NCI-H2227 treated with DMSO at 0.1 percent for 48 hours (cell line): ENCODE measurements around the gene SLC45A1.
"Not testable (repeated sequence)": the region's sequence is repeated elsewhere in the genome, so short reads cannot be mapped to it uniquely, and the experiment has no call there.

Experiments
- DNase-seq: peaks from one replicate; lab custom pipeline; 2025; lab: John Stamatoyannopoulos, UW

The SLC45A1 gene

GRCh38 chr1:8317647-8318381 lies at the start of gene SLC45A1:
SLC45A1 (plus strand) TSS chr1:8318114; CDS start chr1:8324330, 6,216 bp downstream.
- peak; percentile 64 for DNase-seq

GRCh38 chr1:8273036-8273435 lies 44.9 kb upstream of the SLC45A1 start:
- DNase-seq, result no peak

DNA sequence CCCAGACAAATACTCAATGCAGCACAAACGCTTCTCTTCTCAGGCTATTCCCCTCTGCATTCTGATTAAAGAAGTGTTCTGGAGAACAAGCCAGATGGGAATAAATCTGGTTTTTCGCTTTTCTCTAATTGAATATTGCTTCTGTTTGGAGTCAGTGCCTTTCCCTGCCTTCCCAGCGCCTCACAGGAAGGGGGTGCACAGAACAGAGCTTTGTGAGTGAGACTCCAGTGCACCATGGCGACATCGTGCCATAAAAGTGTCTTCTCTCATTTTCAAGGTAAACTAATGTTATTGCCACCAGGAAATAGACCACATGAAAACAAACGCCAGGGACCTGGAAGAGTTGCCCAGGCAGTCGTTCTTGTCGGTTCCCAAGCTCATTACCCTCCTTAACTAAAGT lies 43.6 kb upstream of the SLC45A1 start:
- no peak for DNase-seq

GRCh38 chr1:8276173-8276914 lies 41.6 kb upstream of the SLC45A1 start:
- DNase-seq, result no peak

DNA sequence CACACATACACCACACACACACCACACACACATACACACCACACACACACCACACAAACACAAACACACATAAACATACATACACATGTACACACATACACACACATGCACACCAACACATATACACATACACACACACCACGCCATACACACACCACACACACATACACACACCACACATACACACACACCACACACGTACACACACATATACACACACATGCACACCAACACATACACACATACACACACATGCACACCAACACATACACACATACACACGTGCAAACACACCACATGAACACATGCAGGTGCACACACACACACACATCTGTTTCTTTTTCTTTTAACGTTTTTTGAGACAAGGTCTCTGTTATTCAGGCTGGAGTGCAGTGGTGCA lies 41.0 kb upstream of the SLC45A1 start:
- DNase-seq, result no peak

DNA sequence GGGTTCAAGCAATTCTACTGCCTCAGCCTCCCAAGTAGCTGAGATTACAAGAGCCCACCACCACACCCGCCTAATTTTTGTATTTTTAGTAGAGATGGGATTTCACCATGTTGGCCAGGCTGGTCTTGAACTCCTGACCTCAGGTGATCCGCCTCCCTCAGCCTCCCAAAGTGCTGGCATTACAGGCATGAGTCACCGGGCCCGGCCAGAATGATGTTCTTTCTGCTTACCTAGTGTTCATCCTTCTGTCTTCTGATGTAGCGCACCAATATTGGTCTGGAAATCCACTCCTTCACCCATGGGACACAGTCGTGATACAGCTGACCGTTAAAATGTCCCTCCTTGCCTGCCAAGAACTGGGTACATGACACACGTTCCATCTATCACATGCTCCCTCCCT lies 39.2 kb upstream of the SLC45A1 start:
- DNase-seq, result not testable (repeated sequence)

DNA sequence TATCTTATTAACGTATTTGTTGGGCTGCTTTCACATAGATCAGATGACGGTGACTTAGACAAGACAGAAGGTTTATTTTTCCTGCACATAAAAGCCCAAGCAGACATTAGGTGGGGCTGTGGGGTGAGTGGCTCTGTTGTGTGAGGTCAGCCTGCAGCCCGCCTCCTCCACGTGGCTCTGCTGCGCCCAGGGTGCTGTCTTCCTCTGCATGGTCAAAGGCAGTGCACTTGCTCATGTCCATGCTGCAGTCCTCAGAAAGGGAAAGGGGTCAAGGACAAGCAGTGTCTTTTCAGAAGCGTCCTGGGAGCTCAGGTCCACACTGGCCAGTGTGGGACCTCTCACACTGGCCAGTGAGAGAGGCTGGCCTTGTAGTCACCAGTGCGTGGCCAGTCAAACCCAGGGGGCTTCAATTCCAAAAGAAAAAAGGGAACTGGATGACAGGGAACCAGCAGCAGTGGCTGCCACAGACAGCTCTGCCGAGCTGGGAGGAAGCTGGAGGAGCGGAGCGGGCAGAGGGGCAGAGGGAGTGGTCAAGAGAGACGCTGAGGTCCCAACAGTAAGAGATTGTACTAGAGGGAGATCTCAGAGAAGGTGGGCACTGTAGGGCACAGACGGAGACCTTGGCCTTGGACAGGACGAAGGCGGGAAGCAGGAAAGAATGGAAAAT lies 35.9 kb upstream of the SLC45A1 start:
- no peak for DNase-seq

- no peak for DNase-seq
Observed at GRCh38 chr1:8283058-8283884, 34.6 kb upstream of the SLC45A1 start.

DNA sequence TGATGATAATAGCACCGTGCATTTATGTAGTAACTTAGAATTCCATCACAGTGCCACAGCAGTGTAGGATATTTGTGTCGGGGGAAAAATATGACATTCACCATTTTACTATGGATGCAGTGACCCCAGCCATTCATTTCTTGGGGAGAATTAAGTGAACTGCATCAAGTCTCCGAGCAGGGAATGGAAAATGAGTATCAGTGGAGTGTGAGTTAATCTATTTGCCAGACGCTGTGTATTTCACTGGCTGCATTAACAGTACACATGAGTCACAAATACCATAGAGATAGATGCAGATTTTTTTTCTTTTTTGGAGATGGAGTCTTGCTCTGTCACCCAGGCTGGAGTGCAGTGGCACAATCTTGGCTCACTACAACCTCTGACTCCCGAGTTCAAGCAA lies 33.8 kb upstream of the SLC45A1 start:
- DNase-seq, result no peak

- no peak for DNase-seq
Observed at GRCh38 chr1:8285103-8285502, 32.8 kb upstream of the SLC45A1 start.

GRCh38 chr1:8285965-8286364 lies 31.9 kb upstream of the SLC45A1 start:
- DNase-seq, result no peak

DNA sequence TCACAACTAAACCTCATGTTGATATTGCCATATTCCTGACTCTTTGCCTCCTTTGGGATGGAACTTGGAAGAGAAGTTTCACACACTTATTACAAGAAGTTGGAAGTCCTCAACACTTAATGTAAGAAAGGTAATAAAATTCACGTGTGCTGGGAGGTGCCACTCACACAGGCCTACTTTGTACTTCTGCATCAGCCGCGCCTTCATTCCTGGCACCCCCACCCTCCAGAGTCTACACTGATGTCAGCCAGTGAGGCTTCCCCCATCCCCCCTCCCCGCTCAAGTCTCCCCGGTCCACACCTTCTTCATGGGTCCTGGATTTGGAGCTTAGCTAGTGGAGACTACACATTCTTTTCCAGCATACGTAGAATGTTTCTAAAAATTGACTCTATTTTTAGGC lies 24.8 kb upstream of the SLC45A1 start:
- no peak for DNase-seq

- no peak for DNase-seq
Observed at GRCh38 chr1:8293641-8294169, 24.2 kb upstream of the SLC45A1 start.

DNA sequence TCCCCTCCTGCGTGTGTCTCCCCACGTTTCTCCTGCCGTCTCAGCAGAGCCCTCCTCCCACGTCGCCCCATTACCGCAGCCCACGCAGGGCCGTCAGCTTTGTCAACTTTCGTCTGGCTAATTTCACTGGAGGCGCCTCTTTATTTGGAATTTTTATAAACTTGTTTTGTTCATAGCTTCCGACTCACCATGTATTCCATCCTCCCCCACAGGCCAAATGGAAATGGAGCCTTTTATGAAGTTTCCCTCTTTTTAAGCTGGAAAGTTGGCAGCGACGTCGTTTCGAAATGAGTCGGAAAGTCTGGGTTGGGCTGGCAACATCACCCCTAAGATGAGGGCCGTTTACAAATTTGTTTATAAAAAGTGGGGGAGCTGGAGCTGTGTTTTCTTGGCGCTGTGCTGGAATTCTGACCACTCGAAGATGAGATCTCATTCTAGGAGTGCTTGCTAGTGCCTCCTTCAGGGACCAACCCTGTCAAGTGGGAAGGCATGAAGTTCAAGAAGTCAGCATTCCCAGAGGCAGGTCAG lies 23.7 kb upstream of the SLC45A1 start:
- no peak for DNase-seq

DNA sequence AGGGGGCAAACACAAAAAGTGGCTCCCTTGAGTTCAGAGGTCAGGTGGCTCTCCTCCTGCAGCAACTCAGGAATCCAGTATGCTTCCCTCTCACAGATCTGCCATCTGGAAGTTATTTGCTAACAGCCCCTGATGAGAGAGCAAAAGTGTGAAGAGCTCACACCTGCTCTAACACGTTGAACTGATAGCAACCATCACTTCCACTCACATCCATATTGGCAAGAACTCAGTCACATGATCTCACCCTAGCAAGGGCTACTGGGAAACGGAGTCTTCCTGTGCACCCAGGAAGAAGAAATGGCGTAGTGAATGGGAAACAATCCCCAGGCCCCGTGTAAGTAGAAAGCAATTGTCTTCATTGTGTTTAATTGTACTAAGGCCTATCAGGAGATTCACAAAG lies 20.7 kb upstream of the SLC45A1 start:
- DNase-seq, result no peak

DNA sequence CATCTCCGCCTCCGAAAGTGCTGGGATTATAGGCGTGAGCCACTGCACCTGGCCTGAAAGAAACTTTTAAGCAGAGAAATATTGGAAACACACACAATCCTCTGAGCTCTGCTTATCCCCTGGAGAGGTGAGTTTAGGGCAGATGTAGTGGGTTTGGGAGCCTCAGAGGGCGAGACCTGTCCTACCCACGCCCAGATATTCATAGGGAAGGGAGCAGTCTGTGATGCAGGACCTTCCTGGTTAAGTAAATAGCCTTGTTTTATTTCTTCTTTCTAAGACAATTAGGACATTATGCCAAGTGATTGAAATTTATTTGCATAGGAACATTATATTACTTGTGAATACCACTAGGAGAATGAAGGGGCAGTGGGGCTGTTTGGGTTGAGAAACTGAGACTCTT lies 18.0 kb upstream of the SLC45A1 start:
- DNase-seq, result no peak

- DNase-seq, result peak; percentile 53
Observed at GRCh38 chr1:8302081-8302956, 15.6 kb upstream of the SLC45A1 start.

- no peak for DNase-seq
Observed at GRCh38 chr1:8303141-8303540, 14.8 kb upstream of the SLC45A1 start.

DNA sequence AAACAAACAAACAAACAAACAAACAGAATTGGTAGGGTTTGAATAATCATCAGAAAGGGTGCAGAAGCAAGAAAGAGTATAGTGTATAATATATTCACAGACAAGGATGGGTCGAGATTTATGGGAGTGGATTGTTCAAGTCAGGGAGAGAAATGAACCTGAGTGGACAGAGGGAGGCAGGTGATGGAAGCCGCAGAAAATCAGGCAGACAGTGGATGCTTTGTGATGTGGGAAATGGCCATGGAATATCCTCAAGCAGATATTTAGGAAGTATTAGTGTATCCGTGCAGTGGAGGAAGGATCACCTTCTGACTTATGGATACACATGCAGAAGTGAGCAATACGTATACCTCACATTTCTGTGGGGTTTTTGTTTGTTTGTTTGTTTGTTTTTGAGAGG lies 14.0 kb upstream of the SLC45A1 start:
- DNase-seq, result no peak

DNA sequence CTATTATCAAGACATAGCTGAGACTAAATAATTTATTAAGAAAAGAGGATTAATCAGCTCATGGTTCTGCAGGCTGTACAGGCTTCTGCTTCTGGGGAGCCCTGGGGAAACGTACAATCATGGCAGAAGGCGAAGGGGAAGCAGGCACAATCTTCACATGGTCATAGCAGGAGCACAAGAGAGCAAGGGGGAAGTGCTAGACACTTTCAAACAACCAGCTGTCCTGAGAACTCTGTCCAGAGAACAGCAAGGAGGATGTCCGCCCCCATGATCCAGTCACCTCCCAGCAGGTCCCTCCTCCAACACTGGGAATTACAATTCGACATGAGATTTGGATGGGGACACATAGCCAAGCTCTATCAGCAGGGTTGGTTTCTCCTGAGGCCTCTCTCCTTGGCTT lies 10.3 kb upstream of the SLC45A1 start:
- DNase-seq, result no peak
